Heart left ventricle (tissue), 13 donors: ENCODE measurements around the gene OTUD6A.

Experiments used
- POLR2A ChIP-seq, 2 donors: fragments of 450-650 bp; IDR thresholded peaks; one replicate each; pipeline ENCODE4 v1.6.1; 2017; ENCODE audit warnings: antibody characterized with exemption in 2 of 2, mild to moderate bottlenecking in 2 of 2, moderate library complexity in 2 of 2
- TF ChIP-seq, protein P1 (sequence below), 12 donors: fragments of 200-600 bp; sonication (generic) in 4 of 12; IDR thresholded peaks; one replicate each; pipeline versions ENCODE4 v1.5.0 to v1.8.0; 2018 to 2022; ENCODE audit warnings: antibody characterized with exemption in 12 of 12, mild to moderate bottlenecking in 5 of 12
- donor health status: ischemic (EF 13 %, LVEDD 7.1; RV severe dilation, severe dysfunction).
- donor health status: DM: no; HTN: yes; CAD: no.
- donor health status: DM: no; HTN: no; CAD: no.
- donor health status: ischemic (EF 25% LVEDD 6.9; RV normal size, moderate dysfunction).
- donor health status: ischemic (EF 25% LVEDD 5.7; RV mildly dilated, moderate dysfunction).
- donor health status: ischemic (EF 35%, LVEDD 5.7; RV mildly dilated, moderate dysfunction).
- donor health status: nonischemic (EF 11% LVEDD 7.7; RV severe dilation, severe dysfunction).
- donor health status: DM: yes; HTN: yes; CAD: no.
- donor health status: PGD.
- donor health status: ischemic (EF 29% LVEDD 5.4; RV normal size, mild dysfunction).
- donor health status: nonischemic (EF 23%, LVEDD 6.1; RV moderate dilation, normal function).

DNA sequence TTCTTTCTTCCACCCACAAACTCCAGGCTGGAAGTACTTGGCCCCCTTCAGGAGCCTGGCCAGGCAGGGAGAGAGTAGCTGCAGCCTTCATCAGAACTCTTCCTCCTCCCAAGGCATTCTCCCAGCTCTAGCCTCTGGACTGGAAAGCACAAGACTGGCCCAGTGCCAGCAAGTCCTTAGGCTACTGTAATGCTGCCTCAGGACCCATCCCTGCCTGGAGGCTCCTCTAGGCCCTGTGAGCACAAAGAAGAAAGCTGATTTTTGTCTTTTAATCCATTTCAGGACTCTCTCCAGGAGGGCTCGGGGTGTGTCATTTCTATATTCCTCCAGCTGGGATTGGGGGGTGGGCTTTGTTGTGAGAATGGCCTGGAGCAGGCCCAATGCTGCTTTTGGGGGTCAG, 23.3 kb upstream of the OTUD6A start:
- TF ChIP-seq, protein P1, sequence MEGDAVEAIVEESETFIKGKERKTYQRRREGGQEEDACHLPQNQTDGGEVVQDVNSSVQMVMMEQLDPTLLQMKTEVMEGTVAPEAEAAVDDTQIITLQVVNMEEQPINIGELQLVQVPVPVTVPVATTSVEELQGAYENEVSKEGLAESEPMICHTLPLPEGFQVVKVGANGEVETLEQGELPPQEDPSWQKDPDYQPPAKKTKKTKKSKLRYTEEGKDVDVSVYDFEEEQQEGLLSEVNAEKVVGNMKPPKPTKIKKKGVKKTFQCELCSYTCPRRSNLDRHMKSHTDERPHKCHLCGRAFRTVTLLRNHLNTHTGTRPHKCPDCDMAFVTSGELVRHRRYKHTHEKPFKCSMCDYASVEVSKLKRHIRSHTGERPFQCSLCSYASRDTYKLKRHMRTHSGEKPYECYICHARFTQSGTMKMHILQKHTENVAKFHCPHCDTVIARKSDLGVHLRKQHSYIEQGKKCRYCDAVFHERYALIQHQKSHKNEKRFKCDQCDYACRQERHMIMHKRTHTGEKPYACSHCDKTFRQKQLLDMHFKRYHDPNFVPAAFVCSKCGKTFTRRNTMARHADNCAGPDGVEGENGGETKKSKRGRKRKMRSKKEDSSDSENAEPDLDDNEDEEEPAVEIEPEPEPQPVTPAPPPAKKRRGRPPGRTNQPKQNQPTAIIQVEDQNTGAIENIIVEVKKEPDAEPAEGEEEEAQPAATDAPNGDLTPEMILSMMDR (IDR thresholded peaks at IDR 0.05): no peak
- TF ChIP-seq POLR2A (IDR thresholded peaks at IDR 0.05): no peak
